ENCODE measurements around the gene SLC6A9. TPM values are rescaled to one million over a fixed set of nuclear protein-coding genes. Genes with fewer than 3 reads are reported as not detected.

SLC6A9 gene
- total and polyA plus RNA-seq, 2 of the 8 experiments (the other 6 are each of a cell fraction or from before 2014, with no cell fraction given) = 20.2 to 24.2 TPM

DNA sequence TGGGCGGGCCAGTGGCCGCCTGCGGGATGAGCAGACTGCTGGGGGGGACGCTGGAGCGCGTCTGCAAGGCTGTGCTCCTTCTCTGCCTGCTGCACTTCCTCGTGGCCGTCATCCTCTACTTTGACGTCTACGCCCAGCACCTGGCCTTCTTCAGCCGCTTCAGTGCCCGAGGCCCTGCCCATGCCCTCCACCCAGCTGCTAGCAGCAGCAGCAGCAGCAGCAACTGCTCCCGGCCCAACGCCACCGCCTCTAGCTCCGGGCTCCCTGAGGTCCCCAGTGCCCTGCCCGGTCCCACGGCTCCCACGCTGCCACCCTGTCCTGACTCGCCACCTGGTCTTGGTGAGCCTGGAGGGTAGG, 50.1 kb downstream of the SLC6A9 start:
- no peak for DNase-seq (ENCODE audit: low read depth in 1 of 2, low spot score in 2 of 2)
- Histone ChIP-seq H3K27ac (ENCODE audit: low read depth, low read length) (no peak overlapping the region), H3K4me2 (ENCODE audit: insufficient read depth in 1 of 2, low read depth in 2 of 2, low read length in 2 of 2) (no peak overlapping the region; a peak in 1 of 4 replicates), H2BK20ac (ENCODE audit: low read length) (no peak overlapping the region), H2AK5ac (ENCODE audit: low read depth, low read length) (no peak overlapping the region), H3K23me2 (ENCODE audit: low read depth, low read length) (peaks cover 16% of the 10 kb centered on the region), H3K9me3 (ENCODE audit: insufficient read depth in 2 of 2, low read depth in 1 of 2, low read length in 1 of 2) (no peaks in the 10 kb centered on the region), H3K18ac (ENCODE audit: extremely low read depth, low read length) (no peak overlapping the region), H2BK15ac (ENCODE audit: low read length) (no peak overlapping the region), H2BK120ac (replicated peaks; ENCODE audit: low read depth, low read length) (no peak overlapping the region), H3K23ac (ENCODE audit: insufficient read length) (no peak overlapping the region), H3K4me1 (replicated peaks in 1 of 4; ENCODE audit: control insufficient read depth in 3 of 4, insufficient read depth in 4 of 4, low read length in 3 of 4) (peaks cover 4 to 13% (median 11%) of the 10 kb centered on the region in 4 experiments), H3K56ac (replicated peaks; ENCODE audit: insufficient read length, low read depth, low read length) (no peak overlapping the region), H3K4me3 (ENCODE audit: extremely low read depth in 1 of 4, insufficient read depth in 2 of 4, low read depth in 3 of 4, low read length in 4 of 4) (no peak overlapping the region), H3K79me2 (ENCODE audit: control insufficient read depth in 1 of 2, insufficient read depth in 2 of 2, low read length in 2 of 2) (peaks cover 0 to 16% of the 10 kb centered on the region in 2 experiments; a peak in 2 of 4 replicates), H3K36me3 (ENCODE audit: control insufficient read depth in 2 of 4, insufficient read depth in 4 of 4, low read length in 3 of 4) (peaks cover 2 to 34% (median 15%) of the 10 kb centered on the region in 4 experiments; a peak in 5 of 8 replicates), H4K91ac (replicated peaks; ENCODE audit: insufficient read length, low read length) (no peak overlapping the region), H3K4ac (replicated peaks; ENCODE audit: insufficient read length, low read depth, low read length) (no peak overlapping the region), H3K9ac (replicated peaks in 1 of 4; ENCODE audit: extremely low read depth in 1 of 4, low read depth in 3 of 4, low read length in 3 of 4) (no peak overlapping the region), H2BK5ac (ENCODE audit: low read depth, low read length) (peak overlapping the region; percentile 62; the same call in 1 of the 2 replicates), H4K8ac (ENCODE audit: extremely low read depth, insufficient read depth, low read length) (peak overlapping the region; percentile 45), H3K27me3 (replicated peaks in 1 of 4; ENCODE audit: control insufficient read depth in 3 of 4, extremely low read depth in 1 of 4, insufficient read depth in 3 of 4, low read length in 3 of 4) (no peaks in the 10 kb centered on the region), H4K20me1 (replicated peaks in 1 of 2; ENCODE audit: control insufficient read depth in 1 of 2, insufficient read depth in 2 of 2, low read length in 2 of 2) (peaks cover 0 to 34% of the 10 kb centered on the region in 2 experiments), H3K14ac (ENCODE audit: insufficient read length) (no peak overlapping the region), H3K79me1 (ENCODE audit: low read depth, low read length) (peaks cover 23% of the 10 kb centered on the region), H4K5ac (ENCODE audit: insufficient read length, low read depth, low read length) (no peak overlapping the region), H2BK12ac (ENCODE audit: low read depth, low read length) (no peak overlapping the region), H2AFZ (ENCODE audit: low read length) (no peak overlapping the region)
- CTCF ChIA-PET (ENCODE audit: partially characterized antibody) = interaction anchor here (0.8 kb wide), 1 partner anchor 62 kb away, joined by 3 read pairs; no protein-coding TSS in a partner anchor
- WGBS, 2 experiments (ENCODE audit: extremely low coverage in 1 of 2, insufficient coverage in 1 of 2, insufficient read length in 1 of 2, insufficient replicate concordance in 2 of 2, low coverage in 1 of 2, low lambda C conversion rate in 2 of 2, missing lambda C conversion rate in 1 of 2) = 92% methylated on average over 16 of the region's 20 CpGs; no CpG with 5 or more reads in 1 of the 2 experiments
- FAIRE-seq = no peak
- POLR2A ChIA-PET (ENCODE audit: partially characterized antibody) = interaction anchor here (0.7 to 1.9 kb wide), 3 partner anchors 9 to 67 kb away, joined by 3 to 10 read pairs (median 4); partner anchors contain the start of gene CCDC24
- TF ChIP-seq ASH2L (IDR thresholded peaks at IDR 0.05; ENCODE audit: low read length) (no peak), SP1 (IDR thresholded peaks at IDR 0.05; ENCODE audit: low read depth, low read length) (no peak), SUZ12 (IDR thresholded peaks at IDR 0.05; ENCODE audit: low read length) (no peak), RBBP5 (IDR thresholded peaks at IDR 0.05; ENCODE audit: borderline replicate concordance, low read depth, low read length) (no peak), BACH1 (IDR thresholded peaks at IDR 0.05; ENCODE audit: low read length) (no peak), RNF2 (IDR thresholded peaks at IDR 0.05; ENCODE audit: borderline replicate concordance, low read depth, low read length, missing control alignments, poor library complexity, severe bottlenecking) (no peak), EP300 (IDR thresholded peaks at IDR 0.05; ENCODE audit: borderline replicate concordance in 1 of 2, low read depth in 2 of 2, low read length in 2 of 2) (no peak), TAF7 (optimal IDR thresholded peaks at IDR 0.05; ENCODE audit: borderline replicate concordance, low read depth, low read length) (no peak), TCF12 (IDR thresholded peaks at IDR 0.05; ENCODE audit: low read depth, low read length) (no peak)
- TF ChIP-seq, protein P1, sequence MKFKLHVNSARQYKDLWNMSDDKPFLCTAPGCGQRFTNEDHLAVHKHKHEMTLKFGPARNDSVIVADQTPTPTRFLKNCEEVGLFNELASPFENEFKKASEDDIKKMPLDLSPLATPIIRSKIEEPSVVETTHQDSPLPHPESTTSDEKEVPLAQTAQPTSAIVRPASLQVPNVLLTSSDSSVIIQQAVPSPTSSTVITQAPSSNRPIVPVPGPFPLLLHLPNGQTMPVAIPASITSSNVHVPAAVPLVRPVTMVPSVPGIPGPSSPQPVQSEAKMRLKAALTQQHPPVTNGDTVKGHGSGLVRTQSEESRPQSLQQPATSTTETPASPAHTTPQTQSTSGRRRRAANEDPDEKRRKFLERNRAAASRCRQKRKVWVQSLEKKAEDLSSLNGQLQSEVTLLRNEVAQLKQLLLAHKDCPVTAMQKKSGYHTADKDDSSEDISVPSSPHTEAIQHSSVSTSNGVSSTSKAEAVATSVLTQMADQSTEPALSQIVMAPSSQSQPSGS (IDR thresholded peaks at IDR 0.05; ENCODE audit: low read length) = no peak

All from H1 (cell line).